Body of pancreas (tissue), 4 donors: Measurements from ENCODE around the gene PHF19.

Source experiments
- CTCF ChIP-seq, 7 experiments: fragments of 450-650 bp in 4 of 7; fragments of 200-600 bp in 3 of 7; sonication (generic) in 3 of 7; IDR thresholded peaks; one replicate each; pipeline ENCODE4 v1.5.1; 2016 to 2019; ENCODE audit warnings: antibody characterized with exemption in 7 of 7
- POLR2A ChIP-seq, 3 donors: fragments of 450-650 bp; IDR thresholded peaks; one replicate each; pipeline ENCODE4 v1.6.1; 2016; ENCODE audit warnings: antibody characterized with exemption in 3 of 3, mild to moderate bottlenecking in 2 of 3

DNA sequence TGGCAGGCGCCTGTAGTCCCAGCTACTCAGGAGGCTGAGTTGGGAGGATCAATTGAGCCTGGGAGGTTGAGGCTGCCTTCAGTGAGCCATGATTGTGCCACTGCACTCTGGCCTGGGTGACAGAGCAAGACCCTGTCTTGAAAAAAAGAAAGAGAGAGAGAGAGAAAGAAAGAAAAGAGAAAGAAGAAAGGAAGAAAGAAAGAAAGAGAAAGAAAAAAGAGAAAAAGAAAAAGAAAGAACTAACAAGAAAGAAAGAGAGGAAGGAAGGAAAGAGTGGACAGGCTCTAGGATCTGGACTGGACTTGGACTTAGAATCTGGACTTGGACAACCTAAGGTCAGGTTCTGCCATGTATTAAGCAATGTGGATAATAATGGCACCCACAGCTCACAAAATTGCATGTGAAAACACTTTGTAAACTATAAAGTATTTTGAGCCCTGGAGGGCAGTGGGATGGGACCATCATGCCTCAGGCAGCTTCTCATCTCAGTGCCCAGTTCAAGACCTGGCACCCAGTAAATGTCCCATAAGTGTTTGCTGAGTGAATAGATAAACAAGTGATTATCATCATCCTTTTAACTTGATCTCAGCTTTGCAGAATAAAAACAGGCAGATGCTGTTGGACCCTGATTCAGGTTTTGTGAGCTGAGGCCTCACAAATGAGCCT lies 12.8 kb upstream of the PHF19 start:
- TF ChIP-seq CTCF (IDR thresholded peaks at IDR 0.05) (no peak), POLR2A (IDR thresholded peaks at IDR 0.05) (no peak)
